22Rv1 (cell line): Measurements from ENCODE around the gene CXCL12.

ENCODE experiments used
- ZFX ChIP-seq: fragments of 450-650 bp; IDR thresholded peaks from 2 replicates; pipeline ENCODE4 v1.6.1; 2017; ENCODE audit warnings: antibody characterized with exemption, borderline replicate concordance
- TF ChIP-seq, protein P1 (sequence below): fragments of 450-650 bp; IDR thresholded peaks from 2 replicates; pipeline ENCODE4 v1.5.1; 2017; ENCODE audit warnings: mild to moderate bottlenecking

DNA sequence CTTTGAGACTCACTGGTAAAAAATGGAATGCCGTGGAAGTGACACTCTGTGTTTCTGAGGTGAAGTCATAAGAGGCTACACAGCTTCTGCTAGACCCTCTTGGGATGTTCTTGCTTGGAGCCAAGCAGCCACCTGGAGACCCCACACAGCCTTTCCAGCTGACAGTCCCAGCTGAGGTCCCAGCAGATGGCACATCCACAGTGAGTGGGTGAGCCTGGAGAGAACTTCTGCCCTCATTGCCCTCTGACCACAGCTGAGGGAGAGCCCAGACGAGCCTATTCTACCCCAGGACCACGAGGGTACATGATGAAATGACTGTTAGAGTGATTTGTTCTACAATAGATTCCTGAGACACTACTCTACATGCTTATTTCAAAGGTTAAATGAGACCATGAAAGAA is 44.3 kb downstream of the CXCL12 start:
- TF ChIP-seq, protein P1, sequence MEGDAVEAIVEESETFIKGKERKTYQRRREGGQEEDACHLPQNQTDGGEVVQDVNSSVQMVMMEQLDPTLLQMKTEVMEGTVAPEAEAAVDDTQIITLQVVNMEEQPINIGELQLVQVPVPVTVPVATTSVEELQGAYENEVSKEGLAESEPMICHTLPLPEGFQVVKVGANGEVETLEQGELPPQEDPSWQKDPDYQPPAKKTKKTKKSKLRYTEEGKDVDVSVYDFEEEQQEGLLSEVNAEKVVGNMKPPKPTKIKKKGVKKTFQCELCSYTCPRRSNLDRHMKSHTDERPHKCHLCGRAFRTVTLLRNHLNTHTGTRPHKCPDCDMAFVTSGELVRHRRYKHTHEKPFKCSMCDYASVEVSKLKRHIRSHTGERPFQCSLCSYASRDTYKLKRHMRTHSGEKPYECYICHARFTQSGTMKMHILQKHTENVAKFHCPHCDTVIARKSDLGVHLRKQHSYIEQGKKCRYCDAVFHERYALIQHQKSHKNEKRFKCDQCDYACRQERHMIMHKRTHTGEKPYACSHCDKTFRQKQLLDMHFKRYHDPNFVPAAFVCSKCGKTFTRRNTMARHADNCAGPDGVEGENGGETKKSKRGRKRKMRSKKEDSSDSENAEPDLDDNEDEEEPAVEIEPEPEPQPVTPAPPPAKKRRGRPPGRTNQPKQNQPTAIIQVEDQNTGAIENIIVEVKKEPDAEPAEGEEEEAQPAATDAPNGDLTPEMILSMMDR, result no peak
- TF ChIP-seq ZFX, result no peak
